Erythroblast (primary cell): Measurements from ENCODE around the gene BTLA.
"Not testable (repeated sequence)": the region's sequence is repeated elsewhere in the genome, so short reads cannot be mapped to it uniquely, and the experiment has no call there.

ENCODE experiments used
- DNase-seq, 2 experiments: peaks; one replicate each; lab custom pipeline; 2025; lab: John Stamatoyannopoulos, UW
- GATA1 ChIP-seq: IDR thresholded peaks from 2 replicates; pipeline ENCODE4 v1.6.1; 2011; ENCODE audit warnings: low read depth, mild to moderate bottlenecking, control low read depth, low read length, moderate library complexity
- POLR2A ChIP-seq: IDR thresholded peaks from 2 replicates; pipeline ENCODE4 v1.6.1; 2011; ENCODE audit warnings: mild to moderate bottlenecking, low read length

BTLA gene

DNA sequence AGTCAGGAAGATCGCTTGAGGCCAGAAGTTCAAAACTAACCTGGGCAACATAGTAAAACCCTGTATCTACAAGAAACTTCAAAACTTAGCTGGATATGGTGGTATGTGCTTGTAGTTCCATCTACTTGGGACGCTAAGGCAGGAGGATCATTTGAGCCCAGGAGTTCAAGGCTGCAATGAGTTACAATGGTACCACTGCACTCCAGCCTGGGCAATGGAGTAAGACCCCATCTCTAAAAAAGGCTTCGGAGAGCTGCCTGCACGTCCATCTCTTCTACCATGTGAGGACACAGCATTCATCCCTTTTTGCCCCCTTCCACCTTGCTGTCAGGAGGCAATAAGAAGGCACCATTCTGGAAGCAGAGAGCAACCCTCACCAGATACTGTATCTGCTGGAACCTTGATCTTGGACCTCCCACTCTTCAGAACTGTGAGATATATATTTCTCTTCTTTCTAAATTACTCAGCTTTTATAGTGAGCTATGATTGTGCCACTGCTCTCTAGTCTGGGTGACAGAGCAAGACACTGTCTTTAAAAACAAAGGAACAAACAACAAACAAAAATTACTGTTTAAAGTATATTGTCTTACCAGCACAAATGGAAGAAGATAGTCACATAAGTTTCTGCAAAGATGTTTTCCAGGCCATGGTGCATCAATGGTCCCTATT lies 4.2 kb upstream of the BTLA start:
- no peak for DNase-seq
- TF ChIP-seq POLR2A (no peak), GATA1 (no peak)

DNA sequence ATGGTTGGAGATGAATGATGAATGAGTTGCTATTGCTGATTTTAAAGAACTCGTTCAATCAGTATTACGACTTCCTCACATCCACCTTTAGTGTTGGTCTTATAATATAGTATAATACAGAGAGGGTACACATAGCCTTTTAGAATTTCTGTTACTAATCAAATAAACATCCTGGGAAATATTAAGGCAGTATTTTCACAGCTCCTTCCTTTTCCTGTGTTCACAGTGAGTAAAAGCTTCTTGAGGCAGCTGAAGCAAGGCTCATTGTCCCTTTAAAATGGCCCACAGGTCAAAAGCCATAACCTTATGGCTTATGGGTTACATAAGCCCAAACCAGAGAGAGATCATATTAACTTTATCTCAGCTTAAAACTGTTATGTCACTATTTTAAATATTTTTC lies 1.3 kb upstream of the BTLA start:
- TF ChIP-seq GATA1 = no peak
- no peak for TF ChIP-seq POLR2A
- no peak for DNase-seq

DNA sequence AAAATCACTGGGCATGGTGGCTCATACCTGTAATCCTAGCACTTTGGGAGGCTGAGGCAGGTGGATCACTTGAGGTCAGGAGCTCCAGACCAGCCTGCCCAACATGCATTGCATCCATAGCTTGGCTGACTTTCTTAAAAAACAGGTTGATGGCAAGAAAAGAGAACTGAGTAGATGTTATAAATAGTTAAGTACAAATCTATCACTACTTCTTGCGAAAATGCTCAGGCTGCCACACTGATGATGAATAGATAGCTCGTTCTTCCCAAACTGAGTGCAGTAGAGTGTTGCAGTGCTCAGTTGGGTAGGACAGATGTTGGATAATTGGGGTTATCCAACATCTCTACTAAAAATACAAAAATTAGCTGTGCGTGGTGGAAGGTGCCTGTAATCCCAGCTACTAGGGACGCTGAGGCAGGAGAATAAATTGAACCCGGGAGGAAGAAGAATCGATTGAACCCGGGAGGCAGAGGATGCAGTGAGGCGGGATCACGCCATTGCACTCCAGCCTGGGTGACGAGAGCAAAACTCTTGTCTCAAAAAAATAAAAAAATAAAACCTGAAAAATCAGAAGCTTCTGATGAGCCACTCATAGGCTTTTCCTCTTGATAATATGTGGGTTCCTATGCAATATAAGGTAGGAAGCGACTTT lies 1.2 kb downstream of the BTLA start:
- DNase-seq = no peak

DNA sequence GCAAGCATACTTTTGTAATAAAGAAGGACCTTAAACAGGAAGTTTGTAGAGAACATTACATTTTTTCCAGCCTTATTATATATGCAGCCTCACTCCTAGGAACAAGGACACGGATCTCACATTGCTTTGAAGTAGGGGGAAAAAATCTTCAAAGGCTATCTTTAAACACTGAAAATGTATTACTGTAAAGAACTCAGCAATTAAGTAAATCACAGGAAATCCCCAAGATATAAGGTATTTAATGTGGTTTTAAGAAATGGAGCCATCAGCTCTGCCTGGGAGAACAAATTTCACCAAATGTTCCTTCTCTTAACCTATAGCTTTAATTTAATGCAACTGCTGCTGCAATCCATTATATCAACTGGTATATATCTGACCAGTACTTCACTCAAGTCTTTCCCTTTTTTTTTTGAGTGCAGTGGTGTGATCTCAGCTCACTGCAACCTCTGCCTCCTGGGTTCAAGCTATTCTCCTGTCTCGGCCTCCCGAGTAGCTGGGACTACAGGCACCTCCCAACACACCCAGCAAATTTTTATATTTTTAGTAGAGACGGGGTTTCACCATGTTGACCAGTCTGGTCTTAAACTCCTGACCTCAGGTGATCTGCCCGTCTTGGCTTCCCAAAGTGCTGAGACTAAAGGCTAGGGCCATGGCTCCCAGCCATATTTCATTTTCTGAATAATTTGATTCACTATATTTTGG lies 2.8 kb downstream of the BTLA start:
- TF ChIP-seq POLR2A (no peak), GATA1 (no peak)

More for the DNA sequence above, 1.2 kb downstream of the BTLA start:
- no peak for TF ChIP-seq POLR2A
- no peak for TF ChIP-seq GATA1

DNA sequence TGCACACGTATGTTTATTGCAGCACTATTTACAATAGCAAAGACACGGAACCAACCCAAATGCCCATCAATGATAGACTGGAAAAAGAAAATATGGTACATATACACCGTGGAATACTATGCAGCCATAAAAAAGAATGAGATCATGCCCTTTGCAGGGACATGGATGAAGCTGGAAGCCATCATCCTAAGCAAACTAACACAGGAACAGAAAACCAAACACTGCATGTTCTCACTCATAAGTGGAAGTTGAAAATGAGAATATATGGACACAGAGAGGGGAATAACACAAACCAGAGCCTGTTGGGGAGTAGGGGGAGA lies 4.9 kb downstream of the BTLA start:
- DNase-seq = not testable (repeated sequence)

More for the DNA sequence above, 2.8 kb downstream of the BTLA start:
- no peak for DNase-seq

DNA sequence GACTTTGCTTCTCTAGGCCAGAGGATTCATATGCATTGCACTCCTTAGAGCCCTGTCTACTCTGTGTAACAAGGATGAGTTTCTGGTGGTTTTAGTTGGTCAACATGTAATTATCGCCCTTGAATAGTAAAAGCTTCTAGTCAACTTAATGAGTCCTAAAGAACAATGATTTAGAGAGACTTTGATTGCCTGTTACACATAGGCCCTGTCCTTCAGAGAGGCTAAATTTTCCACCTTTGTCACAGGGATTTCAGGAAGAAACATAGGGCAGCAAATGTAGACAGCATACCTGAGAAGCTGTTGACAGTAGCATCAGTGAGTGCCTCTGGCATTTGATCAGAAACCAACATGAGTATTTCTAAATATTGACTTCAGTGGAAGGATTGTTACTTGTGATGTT lies 7.1 kb downstream of the BTLA start:
- TF ChIP-seq GATA1 (no peak), POLR2A (no peak)
- DNase-seq = no peak

DNA sequence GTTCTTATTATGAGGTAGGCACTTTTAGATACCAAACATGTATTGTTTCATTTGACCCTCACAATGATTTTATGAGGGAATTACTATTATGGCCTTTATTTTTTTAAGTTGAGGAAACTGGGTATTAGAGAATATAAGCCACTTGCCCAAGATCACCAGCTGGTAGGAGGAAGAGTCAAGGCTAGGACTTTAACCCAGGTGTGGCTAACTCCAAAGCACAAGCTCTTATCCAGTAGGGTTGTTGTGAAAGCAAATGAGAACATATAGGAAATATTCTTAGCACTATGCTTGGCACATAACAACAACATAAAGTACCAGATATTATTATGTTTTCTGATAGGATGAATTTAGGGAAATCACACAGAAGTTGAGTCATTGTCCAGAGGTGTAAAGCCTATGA lies 7.9 kb downstream of the BTLA start:
- DNase-seq = no peak
- TF ChIP-seq GATA1 = no peak
- no peak for TF ChIP-seq POLR2A

DNA sequence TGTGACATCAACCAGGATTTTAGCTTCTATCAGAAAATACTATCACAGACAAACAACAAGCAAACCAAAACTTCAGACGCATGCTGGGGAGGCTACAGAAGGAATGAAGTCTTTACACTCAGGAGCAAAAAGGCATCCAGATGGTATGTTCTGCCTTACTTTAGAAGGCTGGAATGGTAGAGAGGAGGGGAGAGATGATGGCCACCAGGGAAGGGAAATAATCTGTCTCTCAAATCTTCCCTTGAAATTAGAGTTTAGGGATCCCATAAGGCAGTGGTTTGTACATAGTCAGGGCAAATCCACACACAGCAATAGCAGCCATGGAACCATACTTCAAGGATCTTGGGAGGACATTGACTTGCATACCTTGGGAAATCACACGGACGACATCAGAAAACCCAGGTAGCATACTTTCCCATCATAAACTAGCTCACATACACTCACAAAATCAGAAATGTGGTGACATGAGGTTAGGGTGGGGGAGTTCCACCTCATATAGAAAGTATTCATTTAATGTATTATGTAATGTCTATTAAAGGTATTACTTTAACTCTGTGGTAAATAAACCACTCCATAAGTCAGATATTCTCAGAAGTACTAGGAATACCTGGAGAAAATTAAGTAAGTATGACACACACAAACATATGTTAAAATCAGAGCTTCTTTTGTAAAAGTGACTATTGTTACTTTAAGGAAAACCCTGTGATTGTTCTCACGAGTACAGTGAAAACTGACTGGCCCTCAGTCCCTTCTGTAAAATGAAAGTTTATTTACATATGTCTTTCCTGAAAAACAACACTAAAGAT lies 9.4 kb downstream of the BTLA start:
- no peak for DNase-seq
- no peak for TF ChIP-seq GATA1
- TF ChIP-seq POLR2A = no peak

DNA sequence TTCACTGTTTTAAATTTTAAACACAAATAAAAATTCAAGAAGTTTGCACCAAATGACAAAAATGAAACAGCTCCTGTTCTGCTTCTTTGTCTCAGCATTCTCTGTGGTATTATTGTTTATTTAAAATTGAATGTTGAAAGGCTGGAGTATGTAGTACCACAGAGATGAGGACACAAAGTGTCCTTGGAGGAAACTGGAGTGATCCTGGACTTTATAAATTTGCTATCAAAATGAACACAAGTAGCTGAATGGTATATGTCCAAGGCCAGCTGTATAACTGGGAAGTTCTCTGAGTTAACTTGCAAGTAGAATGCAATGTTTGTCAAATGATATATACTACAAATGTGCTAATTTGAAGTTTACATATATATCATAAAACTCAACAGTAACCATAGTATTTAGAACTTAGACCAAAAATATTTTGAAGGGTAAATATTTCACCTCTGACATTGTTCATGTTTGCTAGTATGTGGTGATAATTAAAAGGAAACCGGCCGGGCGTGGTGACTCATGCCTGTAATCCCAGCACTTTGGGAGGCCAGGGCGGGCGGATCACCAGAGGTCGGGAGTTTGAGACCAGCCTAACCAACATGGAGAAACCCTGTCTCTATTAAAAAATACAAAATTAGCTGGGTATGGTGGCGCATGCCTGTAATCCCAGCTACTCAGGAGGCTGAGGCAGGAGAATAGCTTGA lies 12.3 kb downstream of the BTLA start:
- DNase-seq = no peak
- TF ChIP-seq POLR2A (no peak), GATA1 (no peak)

DNA sequence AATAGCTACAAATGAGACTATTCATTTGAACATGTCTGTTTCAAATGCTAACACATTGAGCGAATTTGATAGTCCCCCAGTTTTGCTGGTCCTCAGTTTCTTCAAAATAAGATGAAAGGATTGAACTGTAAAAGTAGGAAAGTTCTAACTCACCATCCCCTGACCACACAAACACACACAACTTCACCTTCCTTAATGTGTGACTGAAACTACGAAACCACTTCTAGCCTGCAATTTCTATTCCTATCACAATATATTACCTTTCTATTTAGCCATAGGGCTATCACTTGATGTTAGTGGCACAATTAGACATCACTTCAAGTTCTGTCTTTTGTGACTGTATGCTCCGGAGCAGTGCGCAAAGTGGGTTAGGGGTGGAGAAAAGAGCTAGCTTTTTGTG lies 14.9 kb downstream of the BTLA start:
- TF ChIP-seq GATA1 (no peak), POLR2A (no peak)
- no peak for DNase-seq

DNA sequence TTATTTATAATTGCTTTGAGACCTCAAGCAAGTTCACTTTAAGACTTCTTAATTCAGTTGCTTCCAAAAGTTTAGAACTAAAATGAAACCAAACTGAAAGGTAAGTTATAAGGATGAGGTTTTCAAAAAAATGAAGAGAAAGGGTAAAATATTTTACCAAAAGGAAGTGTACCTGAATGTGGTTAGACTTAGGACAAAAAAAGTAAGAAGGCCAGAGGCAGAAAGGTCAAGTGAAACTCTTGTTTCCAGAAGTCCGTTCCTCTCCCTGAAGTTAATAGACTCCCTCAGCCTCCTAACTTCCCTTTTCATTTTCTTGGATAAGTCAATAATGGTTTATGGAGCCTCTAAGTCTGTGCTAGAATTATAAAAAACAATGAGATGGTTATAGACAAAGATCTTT lies 16.6 kb downstream of the BTLA start:
- no peak for TF ChIP-seq GATA1
- no peak for TF ChIP-seq POLR2A
- DNase-seq = no peak

DNA sequence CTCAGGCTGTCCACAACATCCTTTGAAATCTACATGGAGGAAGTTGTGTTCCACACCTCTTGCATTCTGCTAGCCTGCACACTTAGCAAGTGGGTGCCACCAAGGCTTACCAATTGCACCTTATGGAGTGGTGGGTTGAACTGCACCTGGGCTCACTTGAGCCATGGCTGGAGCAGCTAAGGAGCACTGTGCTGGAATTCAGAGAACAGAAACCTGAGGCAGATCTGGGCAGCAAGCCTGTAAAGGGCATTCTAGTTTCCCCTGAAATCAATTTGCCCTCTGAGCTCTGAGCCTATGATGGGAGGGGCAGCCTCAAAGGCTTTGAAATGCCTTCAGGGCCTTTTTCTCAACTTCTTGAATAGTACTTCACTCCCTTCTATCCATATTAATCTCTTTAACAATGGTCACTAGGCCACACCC lies 18.0 kb downstream of the BTLA start:
- no peak for DNase-seq
- TF ChIP-seq GATA1 (no peak), POLR2A (no peak)

DNA sequence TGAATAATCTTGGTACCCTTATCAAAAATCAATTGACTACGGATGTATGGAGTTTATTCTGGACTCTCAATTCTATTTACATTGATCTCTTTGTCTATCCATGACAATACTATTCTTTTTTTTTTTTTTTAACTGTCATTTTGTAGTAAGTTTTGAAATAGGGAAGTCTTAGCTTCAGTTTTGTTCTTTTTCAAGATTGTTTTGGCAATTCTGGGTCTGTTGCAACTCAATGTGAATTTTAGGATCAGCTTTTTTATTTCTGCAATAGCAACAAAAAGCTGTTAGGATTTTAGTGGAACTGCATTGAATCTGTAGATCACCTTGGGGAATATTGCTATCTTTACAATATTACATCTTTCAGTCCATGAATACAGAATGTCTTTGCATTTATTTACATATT lies 21.4 kb downstream of the BTLA start:
- TF ChIP-seq GATA1 (no peak), POLR2A (no peak)
- DNase-seq = no peak

DNA sequence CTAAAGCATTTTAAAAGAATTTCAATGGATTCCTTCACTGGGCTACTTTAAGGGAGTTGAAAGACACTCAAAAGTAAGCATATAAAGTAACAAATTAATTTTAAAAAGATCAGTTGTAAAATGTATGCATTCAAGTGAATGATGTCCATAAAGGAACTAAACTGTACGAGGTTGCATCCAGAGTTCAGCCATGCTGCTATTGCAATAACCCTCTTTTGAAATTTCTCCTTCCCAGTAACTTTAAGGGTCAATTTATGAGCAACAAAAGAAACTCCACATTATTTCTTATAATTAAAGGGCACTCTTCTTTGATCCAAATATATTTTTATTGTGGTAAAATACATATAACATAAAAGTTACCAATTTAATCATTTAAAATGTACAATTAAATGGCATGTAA lies 22.9 kb downstream of the BTLA start:
- no peak for DNase-seq
- TF ChIP-seq POLR2A = no peak
- TF ChIP-seq GATA1 = no peak
